Endothelial cell of umbilical vein (primary cell): Measurements from ENCODE around the gene ARL6IP4. TPM values are rescaled to one million over a fixed set of nuclear protein-coding genes. Genes with fewer than 3 reads are reported as not detected.

Experiments used
- BruUV-seq: library from RNA; stranded (reverse); fragments of 400-500 nt; replicated peaks from 2 replicates; lab custom pipeline; 2021; lab: Mats Ljungman, UMichigan
- CTCF ChIA-PET: fragments of 300-600, 350-600 bp; sonication (Branson Sonifier 250); formaldehyde crosslinking; loops from one replicate; lab custom pipeline; 2021; ENCODE audit warnings: antibody characterized with exemption, inconsistent platforms; lab: Charles Lee
- POLR2A ChIA-PET: fragments of 300-600, 350-600 bp; sonication (Branson Sonifier 250); formaldehyde crosslinking; loops from one replicate; lab custom pipeline; 2021; ENCODE audit warnings: antibody characterized with exemption, inconsistent platforms; lab: Charles Lee
- DNase-seq: peaks from one replicate; pipeline ENCODE4 v3.0.0-alpha.2; 2011; ENCODE audit warnings: low read depth, low spot score
- FAIRE-seq: peaks from 2 replicates; lab custom pipeline; 2011; peaks lifted over from hg19 to GRCh38; lab: Jason Lieb, UNC
- H2AFZ ChIP-seq: 2 replicates; pipeline ENCODE4 v1.6.0; 2012; ENCODE audit warnings: low read depth, low read length, control low read depth, inconsistent platforms
- H3K27ac ChIP-seq: 2 replicates; pipeline ENCODE4 v1.5.1; 2011; ENCODE audit warnings: low read depth, mild to moderate bottlenecking, control low read depth, low read length, moderate library complexity; ENCODE audit not compliant: insufficient read depth
- H3K27me3 ChIP-seq, 2 experiments: 2 replicates each; pipeline versions ENCODE4 v1.6.0 to v1.6.1; 2011; ENCODE audit warnings: low read length in 2 of 2, mixed read lengths in 1 of 2; ENCODE audit not compliant: control insufficient read depth in 2 of 2, insufficient read depth in 2 of 2
- H3K36me3 ChIP-seq, 2 experiments: 2 replicates in 1 of 2; 3 replicates in 1 of 2; pipeline ENCODE4 v1.5.1; 2011; ENCODE audit warnings: low read length in 2 of 2, mild to moderate bottlenecking in 1 of 2, moderate library complexity in 1 of 2; ENCODE audit not compliant: control insufficient read depth in 2 of 2, insufficient read depth in 2 of 2; ENCODE audit errors: extremely low read depth in 1 of 2
- H3K4me1 ChIP-seq: 3 replicates; pipeline ENCODE4 v1.5.1; 2011; ENCODE audit warnings: mild to moderate bottlenecking, low read length; ENCODE audit not compliant: control insufficient read depth, insufficient read depth; ENCODE audit errors: extremely low read depth
- H3K4me2 ChIP-seq: 2 replicates; pipeline ENCODE4 v1.6.1; 2011; ENCODE audit warnings: low read length, control low read depth, mixed read lengths; ENCODE audit not compliant: insufficient read depth
- H3K4me3 ChIP-seq, 3 experiments: fragments of 200-600 bp in 1 of 3; sonication (generic), shearing (Covaris generic) in 1 of 3; replicated peaks in 1 of 3; 2 replicates each; pipeline ENCODE4 v1.5.1; 2011 to 2016; ENCODE audit warnings: control low read depth in 3 of 3, low read length in 3 of 3, mild to moderate bottlenecking in 2 of 3, inconsistent platforms in 1 of 3, low read depth in 1 of 3, moderate library complexity in 1 of 3; ENCODE audit not compliant: insufficient read depth in 1 of 3
- H3K79me2 ChIP-seq: 2 replicates; pipeline ENCODE4 v1.6.0; 2012; ENCODE audit warnings: low read length, inconsistent platforms; ENCODE audit not compliant: control insufficient read depth, insufficient read depth
- H3K9ac ChIP-seq: replicated peaks from 2 replicates; pipeline ENCODE3; 2011; ENCODE audit warnings: low read length, control low read depth; ENCODE audit not compliant: insufficient read depth; ENCODE audit errors: extremely low read depth
- H3K9me1 ChIP-seq: replicated peaks from 3 replicates; pipeline ENCODE4 v1.6.0; 2011; ENCODE audit warnings: mild to moderate bottlenecking, low read length; ENCODE audit not compliant: control insufficient read depth, insufficient read depth; ENCODE audit errors: extremely low read depth
- H3K9me3 ChIP-seq: replicated peaks from 2 replicates; pipeline ENCODE4 v1.5.1; 2012; ENCODE audit warnings: low read length, inconsistent platforms; ENCODE audit not compliant: control insufficient read depth, insufficient read depth
- H4K20me1 ChIP-seq: replicated peaks from 2 replicates; pipeline ENCODE3; 2011; ENCODE audit warnings: mild to moderate bottlenecking, low read length; ENCODE audit not compliant: control insufficient read depth, insufficient read depth; ENCODE audit errors: extremely low read depth
- CTCF ChIP-seq, 2 donors: IDR thresholded peaks; 1 replicate in 1 of 2; 2 replicates in 1 of 2; pipeline ENCODE4 v1.5.1; 2011; ENCODE audit warnings: low read length in 2 of 2, mild to moderate bottlenecking in 2 of 2, moderate library complexity in 2 of 2, control low read depth in 1 of 2, inconsistent platforms in 1 of 2, low read depth in 1 of 2; ENCODE audit not compliant: insufficient read depth in 1 of 2; ENCODE audit errors: extremely low read depth in 1 of 2
- EZH2 ChIP-seq: IDR thresholded peaks from 2 replicates; pipeline ENCODE4 v1.6.1; 2012; ENCODE audit warnings: borderline replicate concordance, low read depth, mild to moderate bottlenecking, moderate library complexity, low read length, inconsistent platforms; ENCODE audit not compliant: severe bottlenecking
- FOS ChIP-seq: IDR thresholded peaks from 2 replicates; pipeline ENCODE4 v1.6.1; 2011; ENCODE audit warnings: mild to moderate bottlenecking, low read length, moderate library complexity, borderline replicate concordance; ENCODE audit not compliant: insufficient read depth
- GATA2 ChIP-seq: IDR thresholded peaks from 2 replicates; pipeline ENCODE4 v1.7.0; 2011; ENCODE audit warnings: low read depth, mild to moderate bottlenecking, moderate library complexity, mixed read lengths, low read length; ENCODE audit not compliant: insufficient read length, insufficient read depth
- JUN ChIP-seq: IDR thresholded peaks from 2 replicates; pipeline ENCODE4 v1.6.1; 2011; ENCODE audit warnings: borderline replicate concordance, low read depth; ENCODE audit not compliant: insufficient read length, insufficient read depth
- MYC ChIP-seq: IDR thresholded peaks from one replicate; pipeline ENCODE4 v1.6.1; 2011; ENCODE audit warnings: mild to moderate bottlenecking, low read depth, low read length
- POLR2A ChIP-seq: IDR thresholded peaks from 2 replicates; pipeline ENCODE4 v1.6.1; 2012; ENCODE audit warnings: low read depth, mild to moderate bottlenecking, control low read depth, low read length
- POLR2AphosphoS5 ChIP-seq: IDR thresholded peaks from 2 replicates; pipeline ENCODE4 v1.6.1; 2012; ENCODE audit warnings: low read depth, mild to moderate bottlenecking, control low read depth, low read length, moderate library complexity; ENCODE audit not compliant: insufficient read depth
- dilution Hi-C: fragments of 300-500 bp; cut with MboI; formaldehyde crosslinking; loops from one replicate; pipeline ENCODE4 v1.15.0; 2019; ENCODE audit warnings: low sequenced_read_pairs; ENCODE audit not compliant: extremely low pct_ligation_motif_present
- intact Hi-C: fragments of 100-400 bp; cut with micrococcal nuclease; formaldehyde crosslinking; loops from one replicate; pipeline ENCODE4 v1.10.0; 2022
- polyA plus RNA-seq, 4 experiments: library from polyadenylated mRNA; depleted of rRNA in 3 of 4; stranded (reverse) in 3 of 4; unstranded in 1 of 4; fragments of >200 nt; gene quantifications; 2 replicates each; pipeline versions ENCODE4 v1.2.1 to v1.2.3, GENCODE V29; 2011 to 2012; ENCODE audit warnings: missing spikeins in 1 of 4
- total RNA-seq: library from RNA; stranded (reverse); gene quantifications from 2 replicates; pipeline ENCODE4 v1.2.3, GENCODE V29; 2021

ARL6IP4 gene
- total and polyA plus RNA-seq, 2 donors (not counting 3 experiments of a cell fraction or from before 2014, with no cell fraction given): 193 to 226 TPM

- intact Hi-C loops: no loop called here
- Histone ChIP-seq H3K27me3 (no peaks in the 10 kb centered on the region), H3K4me1 (peaks cover 38% of the 10 kb centered on the region), H3K4me3 (peak overlapping the region; percentile 48 to 83 (median 60)), H3K36me3 (peaks cover 0 to 9% of the 10 kb centered on the region in 2 experiments), H3K9ac (peak overlapping the region; percentile 90), H3K27ac (peak overlapping the region; percentile 78), H3K9me1 (no peaks in the 10 kb centered on the region), H3K4me2 (peak overlapping the region; percentile 76), H3K9me3 (no peaks in the 10 kb centered on the region), H2AFZ (no peak overlapping the region), H4K20me1 (no peaks in the 10 kb centered on the region), H3K79me2 (peaks cover 23% of the 10 kb centered on the region)
- peak; percentile 59 for DNase-seq
- dilution Hi-C loops: no loop called here
- ChIA-PET CTCF (interaction anchor here (1.4 to 2.0 kb wide), 2 partner anchors 187 to 257 kb away, joined by 5 to 9 read pairs; no protein-coding TSS in a partner anchor), POLR2A (interaction anchor here (1.7 kb wide), 1 partner anchor 252 kb away, joined by 7 read pairs; the partner anchor contains the start of genes MPHOSPH9 and MTRFR)
- TF ChIP-seq FOS (no peak), EZH2 (no peak), POLR2AphosphoS5 (no peak), GATA2 (no peak), MYC (no peak), JUN (no peak), POLR2A (no peak), CTCF (IDR thresholded peaks at IDR 0.05; ENCODE audit: extremely low read depth in 1 of 2, insufficient read depth in 1 of 2, low read depth in 1 of 2, low read length in 2 of 2) (no peak)
- peak; percentile 75 for FAIRE-seq
- BruUV-seq: no TSS peak
Observed at GRCh38 chr12:122981036-122981471, 573 bp downstream of the ARL6IP4 start.
